ENCODE data around the gene RARG.
"Not testable (repeated sequence)": the region's sequence is repeated elsewhere in the genome, so short reads cannot be mapped to it uniquely, and the experiment has no call there.

The RARG gene

DNA sequence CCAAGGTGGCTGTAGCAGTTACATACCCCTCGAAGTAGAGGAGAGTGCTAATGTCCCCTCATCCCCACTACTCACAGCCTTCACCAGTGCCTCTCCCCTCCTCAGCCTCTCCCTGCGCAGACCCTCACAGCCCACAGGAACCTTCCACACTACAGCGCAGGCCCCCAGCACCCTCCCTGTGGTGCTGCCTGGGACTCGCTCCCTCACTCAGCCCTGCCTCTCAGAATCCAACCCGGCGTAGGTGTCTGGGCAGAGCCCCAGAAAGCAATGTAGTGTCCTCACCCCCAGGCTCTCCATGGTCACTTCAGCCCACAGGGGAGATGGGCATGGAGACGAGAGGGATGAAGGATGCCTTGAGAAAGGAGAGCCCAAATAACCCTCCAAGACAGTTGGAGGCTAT, 62.4 kb downstream of the RARG start:
- TF ChIP-seq, protein P1, sequence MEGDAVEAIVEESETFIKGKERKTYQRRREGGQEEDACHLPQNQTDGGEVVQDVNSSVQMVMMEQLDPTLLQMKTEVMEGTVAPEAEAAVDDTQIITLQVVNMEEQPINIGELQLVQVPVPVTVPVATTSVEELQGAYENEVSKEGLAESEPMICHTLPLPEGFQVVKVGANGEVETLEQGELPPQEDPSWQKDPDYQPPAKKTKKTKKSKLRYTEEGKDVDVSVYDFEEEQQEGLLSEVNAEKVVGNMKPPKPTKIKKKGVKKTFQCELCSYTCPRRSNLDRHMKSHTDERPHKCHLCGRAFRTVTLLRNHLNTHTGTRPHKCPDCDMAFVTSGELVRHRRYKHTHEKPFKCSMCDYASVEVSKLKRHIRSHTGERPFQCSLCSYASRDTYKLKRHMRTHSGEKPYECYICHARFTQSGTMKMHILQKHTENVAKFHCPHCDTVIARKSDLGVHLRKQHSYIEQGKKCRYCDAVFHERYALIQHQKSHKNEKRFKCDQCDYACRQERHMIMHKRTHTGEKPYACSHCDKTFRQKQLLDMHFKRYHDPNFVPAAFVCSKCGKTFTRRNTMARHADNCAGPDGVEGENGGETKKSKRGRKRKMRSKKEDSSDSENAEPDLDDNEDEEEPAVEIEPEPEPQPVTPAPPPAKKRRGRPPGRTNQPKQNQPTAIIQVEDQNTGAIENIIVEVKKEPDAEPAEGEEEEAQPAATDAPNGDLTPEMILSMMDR (IDR thresholded peaks at IDR 0.05; ENCODE audit: low read depth, low read length, missing control alignments): no peak
- DNase-seq (ENCODE audit: low read depth): no peak

DNA sequence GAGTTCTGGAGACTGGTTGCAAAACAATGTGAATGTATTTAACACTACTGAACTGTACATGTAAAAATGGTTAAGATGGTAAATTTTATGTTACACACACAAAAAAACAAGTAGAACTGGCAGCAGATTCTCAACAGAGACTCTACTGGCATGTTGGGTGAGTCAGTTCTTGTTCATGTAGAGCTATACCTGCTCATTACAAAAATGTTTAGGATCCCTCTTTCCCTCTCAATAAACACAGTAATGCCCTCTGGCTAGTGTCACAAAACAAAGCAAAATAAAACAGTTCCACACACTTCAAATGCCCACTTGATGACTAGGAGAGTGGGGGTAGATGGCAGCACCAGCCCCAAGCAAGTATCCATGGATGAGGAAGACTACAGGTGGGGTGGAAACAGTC, 65.2 kb downstream of the RARG start:
- in situ Hi-C loops (cut with HindIII; ENCODE audit: low sequenced_read_pairs): no loop called here
- no peak for DNase-seq (ENCODE audit: low read depth)
- no peak overlapping the region for H3K4me3 ChIP-seq (ENCODE audit: low read depth, low read length)
- TF ChIP-seq, protein P1 (IDR thresholded peaks at IDR 0.05; ENCODE audit: low read depth, low read length, missing control alignments): no peak

More for the DNA sequence above, 62.4 kb downstream of the RARG start:
- in situ Hi-C loops (cut with HindIII; ENCODE audit: low sequenced_read_pairs): loop anchor here (5.0 kb wide), 2 partner anchors 102 to 128 kb away; partner anchors contain the start of genes MYG1 and PFDN5
- no peak overlapping the region for H3K4me3 ChIP-seq (ENCODE audit: low read depth, low read length)

- H3K4me3 ChIP-seq (ENCODE audit: low read depth, low read length); DNase-seq (ENCODE audit: low read depth); in situ Hi-C loops (cut with HindIII; ENCODE audit: low sequenced_read_pairs): not testable (repeated sequence)
Observed at GRCh38 chr12:53163008-53163407, 69.0 kb downstream of the RARG start.

DNA sequence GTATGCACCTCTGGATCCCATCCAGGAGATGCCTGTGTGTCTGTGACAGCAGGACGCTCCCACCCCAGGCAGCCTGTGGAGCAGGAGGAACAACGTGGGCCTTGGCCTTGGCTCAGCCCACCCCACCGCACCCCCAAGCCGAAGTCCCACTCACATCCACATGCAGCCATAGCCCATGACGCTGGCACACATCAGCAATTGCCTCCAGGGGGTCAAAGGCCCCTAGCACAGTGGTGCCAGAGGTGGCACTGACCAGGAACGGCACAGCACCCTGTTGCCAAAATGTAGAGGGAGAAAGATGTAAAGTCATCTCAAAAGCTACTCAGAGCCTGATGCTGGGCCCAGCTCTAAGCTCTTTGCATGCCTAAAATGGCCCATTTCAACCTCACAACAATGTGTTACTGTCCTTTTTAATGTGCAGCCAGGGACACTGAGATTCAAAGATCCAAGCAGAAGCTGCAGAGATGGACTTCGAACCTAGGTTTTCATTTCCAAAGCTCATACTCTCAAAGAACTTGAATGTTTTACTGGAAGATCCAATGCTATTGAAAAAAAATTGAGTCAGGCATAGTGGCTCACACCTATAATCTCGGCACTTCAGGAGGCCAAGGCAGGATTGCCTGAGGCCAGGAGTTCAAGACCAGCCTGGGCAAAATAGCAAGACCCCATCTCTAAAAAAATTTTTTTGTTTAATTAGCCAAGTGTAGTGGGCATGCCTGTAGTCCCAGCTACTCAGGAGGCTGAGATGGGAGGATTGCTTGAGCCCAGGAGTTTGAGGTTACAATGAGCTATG, 70.7 kb downstream of the RARG start:
- no peak overlapping the region for H3K4me3 ChIP-seq (ENCODE audit: low read depth, low read length)
- in situ Hi-C loops (cut with HindIII; ENCODE audit: low sequenced_read_pairs): no loop called here
- TF ChIP-seq, protein P1 (IDR thresholded peaks at IDR 0.05; ENCODE audit: low read depth, low read length, missing control alignments): no peak
- no peak for DNase-seq (ENCODE audit: low read depth)

DNA sequence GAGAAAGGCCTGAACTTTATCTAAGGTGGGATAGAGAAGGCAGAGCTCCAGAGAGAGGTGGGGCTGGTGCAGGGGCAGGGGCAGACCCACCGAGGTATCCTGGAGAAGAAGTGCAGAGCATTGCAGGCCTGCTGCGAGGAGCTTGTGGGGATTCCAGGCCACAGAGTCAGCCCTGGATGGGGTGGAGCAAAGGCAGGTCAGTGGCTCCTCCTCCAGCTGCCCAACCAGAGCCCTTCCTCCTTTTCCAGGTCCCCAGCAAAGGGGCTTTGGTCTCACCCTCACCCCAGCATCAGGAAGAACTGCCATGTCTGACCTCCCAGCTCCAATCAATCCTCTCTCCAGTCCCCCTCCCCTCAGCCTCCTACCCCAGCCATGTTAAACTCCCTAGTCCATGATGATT, 71.3 kb downstream of the RARG start:
- TF ChIP-seq, protein P1 (IDR thresholded peaks at IDR 0.05; ENCODE audit: low read depth, low read length, missing control alignments): no peak
- DNase-seq (ENCODE audit: low read depth): no peak
- no peak overlapping the region for H3K4me3 ChIP-seq (ENCODE audit: low read depth, low read length)
- in situ Hi-C loops (cut with HindIII; ENCODE audit: low sequenced_read_pairs): no loop called here

All from astrocyte of the cerebellum (primary cell).